ENCODE data around the gene PARS2.
A peak's percentile ranks its signal among the peaks of the same experiment; 100 is the strongest.

PARS2 gene

DNA sequence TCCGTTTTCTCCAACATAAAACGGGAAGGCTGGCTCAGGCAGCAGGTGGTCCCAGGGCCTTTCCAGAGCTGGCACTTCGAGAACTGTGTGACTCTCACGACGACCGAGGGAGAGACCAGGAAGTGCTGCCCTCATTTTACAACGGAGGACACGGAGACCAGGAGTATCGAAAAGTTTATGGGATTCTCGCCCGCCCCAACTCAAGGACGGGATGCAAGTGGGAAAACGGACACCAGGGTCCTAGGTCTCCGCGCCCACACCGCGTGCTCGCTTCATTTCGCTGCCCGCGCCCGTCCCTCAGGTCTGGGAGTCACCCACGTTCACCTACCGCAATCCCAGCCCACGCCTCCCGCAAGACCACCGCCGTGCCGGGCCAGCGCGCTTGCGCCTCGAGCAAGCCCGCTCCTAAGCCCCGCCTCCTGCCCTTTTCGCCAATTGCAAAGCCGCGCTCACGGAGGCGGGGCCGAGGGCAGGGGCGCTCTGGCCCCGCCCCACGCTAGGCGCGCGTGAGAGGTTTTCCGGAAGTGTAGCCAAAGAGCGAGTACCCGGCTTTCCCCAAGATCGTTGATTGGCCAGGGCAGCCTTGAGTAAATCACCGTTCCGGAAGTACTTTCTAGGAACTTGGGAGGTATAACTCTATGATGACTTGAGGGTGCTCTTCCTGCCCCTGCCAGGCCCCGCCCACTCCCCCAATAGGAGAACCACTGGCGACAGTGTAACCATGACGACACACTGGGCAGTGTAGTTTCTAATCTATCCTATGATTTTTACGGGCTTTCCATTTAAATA, at the start of gene PARS2:
TSS of gene PARS2 (minus strand) at position 391 of the 789 bp plus-strand sequence. CDS start 5,362 bp downstream, outside the sequence.
- H3K27ac Mint-ChIP-seq: peak within 1 kb of the TSS; percentile 96 to 99

DNA sequence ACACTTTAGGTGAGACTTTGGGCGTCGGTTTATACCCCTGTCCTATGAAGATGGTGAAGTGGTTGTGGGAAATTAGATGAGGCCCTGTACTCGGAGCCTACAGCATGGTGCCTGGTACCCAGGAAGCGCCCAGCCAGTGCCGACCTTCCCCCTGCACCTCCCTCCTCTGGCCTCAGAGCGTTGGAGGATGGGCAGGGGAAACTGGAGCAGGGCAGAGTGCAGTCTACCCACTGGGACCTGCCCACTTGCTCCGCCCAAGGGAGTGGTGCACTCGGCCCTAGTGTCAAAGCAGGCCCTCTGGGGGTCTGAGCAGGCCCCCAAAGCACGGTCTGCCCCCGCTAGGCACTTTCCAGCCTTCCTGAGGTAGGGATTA, 49.8 kb upstream of the PARS2 start:
- no peak for ATAC-seq

More for the DNA sequence above, at the start of gene PARS2:
- DNase-seq: peak; percentile 94 to 96
- H3K4me3 Mint-ChIP-seq: peak within 1 kb of the TSS; percentile 92 to 93
- no peaks in the 10 kb centered on the region for H3K27me3 Mint-ChIP-seq
- peak; percentile 97 for ATAC-seq
- no peaks in the 10 kb centered on the region for H3K9me3 Mint-ChIP-seq
- peaks cover 36% of the 10 kb centered on the region for H3K4me1 Mint-ChIP-seq

DNA sequence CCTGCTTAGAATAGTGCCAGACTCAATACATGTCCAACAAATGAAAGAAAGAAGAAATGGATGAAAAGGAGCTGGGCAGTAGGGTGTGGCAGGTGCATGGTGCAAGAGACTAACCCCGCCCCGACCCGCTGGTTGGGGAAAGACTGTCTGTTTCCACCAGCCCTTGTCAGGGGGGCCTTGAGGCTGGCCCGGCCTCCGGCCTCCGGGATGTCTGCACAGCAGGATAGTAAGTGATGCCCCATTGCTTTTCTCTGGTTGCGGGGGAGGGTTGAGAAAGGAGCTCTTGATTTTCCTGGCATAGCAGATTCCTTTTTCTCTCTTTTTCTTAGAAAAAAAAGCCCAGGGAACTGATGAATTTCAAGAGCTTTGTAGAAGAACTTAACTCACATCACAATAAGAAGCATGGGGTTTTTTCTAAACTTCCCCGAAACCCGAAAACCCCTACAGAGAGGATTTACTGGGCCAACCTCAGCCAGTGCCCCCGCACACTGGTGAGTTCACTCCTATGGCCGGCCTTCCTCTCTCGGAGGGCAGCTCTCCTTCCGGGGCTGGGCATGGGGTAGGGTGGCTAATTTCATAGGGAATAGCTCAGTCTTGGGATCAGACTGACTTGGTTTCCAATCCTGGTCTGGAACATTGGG, 49.3 kb upstream of the PARS2 start:
- Mint-ChIP-seq H3K27ac (peak overlapping the region in 1 of 2 donors; percentile 31), H3K4me1 (peaks cover 35% of the 10 kb centered on the region), H3K9me3 (no peaks in the 10 kb centered on the region), H3K4me3 (peak overlapping the region; percentile 25 to 46), H3K27me3 (no peaks in the 10 kb centered on the region)
- ATAC-seq (no peak), DNase-seq (no peak)

More for the DNA sequence above, 49.8 kb upstream of the PARS2 start:
- Mint-ChIP-seq H3K4me1 (peaks cover 35% of the 10 kb centered on the region), H3K27me3 (no peaks in the 10 kb centered on the region), H3K4me3 (no peak overlapping the region), H3K9me3 (no peaks in the 10 kb centered on the region), H3K27ac (no peak overlapping the region)
- DNase-seq: no peak

DNA sequence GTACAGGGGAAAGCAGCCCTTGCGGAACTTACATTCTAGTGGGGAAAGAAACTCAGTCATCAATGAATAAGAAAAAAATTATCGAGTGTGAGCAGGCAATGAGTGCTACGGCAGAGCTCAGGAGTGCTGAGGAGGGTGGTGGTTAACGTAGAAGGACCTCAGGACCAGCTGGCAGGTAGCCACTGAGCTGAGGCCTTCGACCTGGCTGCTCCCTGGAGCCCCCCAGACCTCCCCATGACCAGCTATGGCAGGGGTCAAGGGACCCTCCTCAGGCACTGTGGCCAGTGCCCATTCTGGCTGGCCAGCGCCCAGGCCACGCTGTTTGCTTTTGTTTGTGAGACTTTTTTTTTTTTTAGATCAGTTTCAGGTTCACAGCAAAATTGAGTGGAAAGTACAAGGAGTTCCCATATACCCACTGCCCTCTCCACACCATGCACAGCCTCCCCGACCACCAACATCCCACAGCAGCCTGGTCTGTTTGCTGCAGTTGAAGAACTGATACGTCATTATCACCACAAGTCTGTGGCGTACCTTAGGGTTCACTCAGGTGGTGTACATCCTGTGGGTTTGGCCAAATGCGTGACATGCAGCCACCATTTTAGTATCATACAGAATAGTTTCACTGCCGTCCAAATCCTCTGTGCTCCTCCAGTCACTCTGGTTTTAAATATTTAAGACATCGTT, 48.6 kb upstream of the PARS2 start:
- Mint-ChIP-seq H3K4me3 (peak overlapping the region; percentile 25 to 46), H3K27me3 (no peaks in the 10 kb centered on the region), H3K9me3 (no peaks in the 10 kb centered on the region), H3K27ac (no peak overlapping the region), H3K4me1 (peaks cover 30% of the 10 kb centered on the region)
- ATAC-seq (peak; percentile 76), DNase-seq (peak in 1 of 2 donors; percentile 43)

DNA sequence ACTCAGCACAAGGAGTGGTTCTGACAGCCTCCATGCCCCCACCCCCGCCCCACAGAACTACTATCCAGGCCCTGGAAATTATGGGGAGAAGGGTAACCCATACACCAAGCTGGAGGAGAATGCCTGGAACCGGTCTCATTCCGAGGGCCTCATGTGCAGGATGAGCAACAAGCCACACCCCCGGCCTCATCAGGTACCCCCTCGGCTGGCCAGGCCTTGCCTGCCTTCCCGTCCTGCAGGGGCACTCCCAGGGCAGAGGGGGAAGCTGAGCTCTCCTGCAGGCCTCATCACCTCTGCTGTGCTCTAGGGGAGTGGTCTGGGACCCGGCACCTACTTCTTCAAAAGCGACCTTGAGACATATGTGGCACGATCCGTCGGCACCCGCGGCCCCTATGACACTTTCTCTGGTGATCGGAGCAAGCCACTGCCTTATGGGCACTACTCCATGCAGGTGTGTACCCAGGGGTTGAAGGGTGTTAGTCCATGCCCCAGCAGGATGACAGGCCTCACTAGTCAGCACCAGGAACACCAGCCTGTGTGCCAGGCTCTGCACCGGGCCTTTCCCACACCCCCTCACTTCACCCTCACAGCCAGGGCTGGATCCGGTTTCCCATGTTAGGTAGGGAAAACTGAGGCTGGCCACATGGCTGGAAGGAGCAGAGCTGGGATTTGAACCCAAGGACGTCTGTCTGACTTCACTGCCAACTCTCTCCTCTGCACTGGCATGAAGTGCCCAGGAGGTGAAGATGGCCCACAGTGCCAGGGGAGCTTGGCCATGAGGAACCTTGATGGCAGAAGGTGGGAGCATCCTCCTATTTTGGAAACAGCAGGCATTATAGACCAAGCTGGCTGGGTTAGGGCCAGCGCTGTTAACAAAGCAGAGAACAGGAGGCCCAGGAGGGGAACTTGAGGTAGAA, 47.7 kb upstream of the PARS2 start:
- no peak overlapping the region for H3K27ac Mint-ChIP-seq
- DNase-seq (no peak), ATAC-seq (no peak)
- no peaks in the 10 kb centered on the region for H3K27me3 Mint-ChIP-seq
- peaks cover 30% of the 10 kb centered on the region for H3K4me1 Mint-ChIP-seq
- no peaks in the 10 kb centered on the region for H3K9me3 Mint-ChIP-seq
- H3K4me3 Mint-ChIP-seq: no peak overlapping the region

DNA sequence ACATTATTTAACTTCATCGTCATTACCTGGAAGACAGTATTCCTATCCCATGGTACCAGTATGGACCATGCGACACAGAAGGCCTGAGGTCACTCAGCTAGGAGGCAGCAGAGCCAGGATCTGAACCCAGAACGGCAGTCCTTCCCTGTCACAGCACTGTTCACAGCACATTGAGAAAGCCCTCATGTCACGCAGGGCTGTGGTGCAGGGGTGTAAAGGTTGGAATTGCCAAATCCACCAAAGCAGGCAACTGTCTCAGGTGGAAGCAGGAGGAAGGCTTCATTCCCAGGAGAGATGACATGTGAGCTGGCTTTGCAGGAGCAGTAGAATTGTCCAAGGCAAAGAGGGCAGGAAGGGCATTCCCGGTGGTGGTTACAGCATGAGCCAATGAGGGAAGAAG, 46.7 kb upstream of the PARS2 start:
- Mint-ChIP-seq H3K27me3 (no peaks in the 10 kb centered on the region), H3K4me3 (no peak overlapping the region), H3K9me3 (no peaks in the 10 kb centered on the region), H3K4me1 (peaks cover 33% of the 10 kb centered on the region), H3K27ac (no peak overlapping the region)
- DNase-seq (no peak), ATAC-seq (no peak)

DNA sequence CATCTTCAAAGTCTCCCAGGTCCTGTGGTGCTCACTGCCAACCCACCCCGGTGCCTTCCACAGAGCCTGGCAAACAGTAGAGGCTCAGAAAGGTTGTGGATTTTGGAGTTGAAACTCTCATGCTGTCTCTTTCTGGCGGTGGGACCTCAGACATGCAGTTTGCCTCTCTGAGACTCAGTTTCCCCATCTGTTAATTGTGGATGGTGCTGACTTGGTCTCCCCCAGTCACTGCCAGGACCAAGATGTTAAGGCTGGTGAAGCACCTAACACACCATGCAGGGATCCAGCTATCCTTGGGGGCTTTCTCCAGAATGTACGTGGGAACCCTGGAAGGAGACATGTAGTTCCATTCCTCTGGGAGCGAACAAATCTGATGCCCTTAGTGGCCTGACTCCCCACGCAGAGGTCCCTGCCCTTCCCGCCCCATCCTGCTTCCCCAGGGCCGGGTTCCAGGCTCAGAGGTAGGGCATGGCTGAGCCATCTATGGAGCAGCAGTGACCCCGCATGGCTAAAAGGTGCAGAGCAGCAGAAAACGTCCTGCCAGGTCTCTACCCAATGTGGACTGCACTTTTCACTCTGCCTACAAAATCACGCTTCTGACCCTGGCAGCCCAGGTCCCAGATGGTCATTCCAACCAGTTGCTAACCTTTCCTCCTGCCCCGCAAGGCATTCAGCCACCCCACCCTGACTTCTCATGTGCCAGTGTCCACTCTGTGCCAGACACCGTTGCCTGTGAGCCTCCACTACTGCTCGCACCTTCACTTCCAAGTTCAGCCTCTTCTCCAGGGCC, 46.0 kb upstream of the PARS2 start:
- Mint-ChIP-seq H3K4me1 (peaks cover 35% of the 10 kb centered on the region), H3K27ac (no peak overlapping the region), H3K27me3 (no peaks in the 10 kb centered on the region), H3K4me3 (no peak overlapping the region), H3K9me3 (no peaks in the 10 kb centered on the region)
- ATAC-seq: peak; percentile 84
- DNase-seq: peak; percentile 68

DNA sequence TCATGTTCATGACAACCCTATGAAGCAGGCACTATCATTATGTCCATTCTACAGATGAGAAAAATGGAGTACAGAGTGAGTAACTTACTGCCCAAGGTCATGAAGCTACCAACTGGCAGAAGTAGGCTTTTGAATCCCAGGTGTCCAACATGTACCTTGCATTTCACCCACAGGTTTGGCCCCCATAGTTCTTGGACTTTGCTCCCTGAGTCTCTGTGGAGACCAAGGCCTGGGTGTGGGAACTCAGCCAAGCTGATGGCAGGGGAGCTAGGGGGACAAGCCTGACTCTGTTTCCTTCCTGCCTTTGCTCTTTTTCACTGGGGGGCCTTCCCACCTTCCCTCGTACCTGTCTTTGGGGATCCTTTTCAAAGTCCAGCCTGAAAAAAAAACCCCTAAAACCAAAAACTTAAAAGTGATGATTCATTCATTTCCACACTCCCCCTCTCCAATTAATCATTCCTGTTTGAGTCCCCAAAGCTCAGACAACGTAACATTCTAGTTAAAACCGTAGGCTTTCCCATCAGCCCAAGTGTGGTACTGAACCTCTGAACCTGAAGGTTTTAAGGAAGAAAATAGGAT, 45.3 kb upstream of the PARS2 start:
- Mint-ChIP-seq H3K4me1 (peaks cover 42% of the 10 kb centered on the region), H3K27ac (no peak overlapping the region), H3K27me3 (no peaks in the 10 kb centered on the region), H3K4me3 (no peak overlapping the region), H3K9me3 (no peaks in the 10 kb centered on the region)
- ATAC-seq: no peak
- no peak for DNase-seq

DNA sequence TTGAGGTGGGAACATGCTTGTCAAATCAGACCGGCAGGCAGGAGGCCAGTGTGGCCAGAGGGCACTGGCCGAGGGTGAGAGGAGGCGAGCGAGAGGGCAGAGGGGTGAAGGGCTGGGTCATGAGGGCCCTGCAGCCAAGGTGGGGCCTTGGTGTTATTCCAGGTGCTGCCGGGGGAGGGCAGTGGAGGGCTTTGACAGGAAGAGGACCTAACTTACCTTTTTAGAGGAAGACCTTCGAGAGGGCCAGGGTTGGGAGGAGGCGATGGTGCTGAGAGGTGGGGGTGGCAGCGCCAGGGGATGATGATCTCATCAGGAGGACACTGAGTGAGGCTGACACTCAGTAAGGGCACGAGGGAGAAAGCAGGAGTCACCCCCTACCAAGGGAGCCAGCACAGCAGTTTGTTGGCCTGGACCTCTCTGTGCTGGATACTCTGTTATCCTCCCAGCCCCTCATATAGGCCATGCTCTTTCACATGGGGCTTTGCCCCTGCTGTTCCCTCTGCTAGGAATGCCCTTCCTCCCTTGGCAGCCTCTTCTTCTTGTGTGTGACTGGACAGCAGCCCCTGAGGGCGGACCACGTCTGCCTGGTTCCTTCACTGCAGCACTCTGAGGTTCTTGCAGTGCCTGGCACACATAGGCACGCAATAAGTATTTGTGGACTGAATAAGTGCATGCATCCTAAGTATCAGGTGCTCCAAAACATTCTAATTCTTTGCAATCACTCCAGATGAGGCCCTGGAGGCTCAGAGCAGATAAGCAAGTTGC, 44.3 kb upstream of the PARS2 start:
- no peak overlapping the region for H3K4me3 Mint-ChIP-seq
- no peak for ATAC-seq
- H3K4me1 Mint-ChIP-seq: peaks cover 52% of the 10 kb centered on the region
- H3K27ac Mint-ChIP-seq: no peak overlapping the region
- H3K27me3 Mint-ChIP-seq: no peaks in the 10 kb centered on the region
- no peaks in the 10 kb centered on the region for H3K9me3 Mint-ChIP-seq
- no peak for DNase-seq

DNA sequence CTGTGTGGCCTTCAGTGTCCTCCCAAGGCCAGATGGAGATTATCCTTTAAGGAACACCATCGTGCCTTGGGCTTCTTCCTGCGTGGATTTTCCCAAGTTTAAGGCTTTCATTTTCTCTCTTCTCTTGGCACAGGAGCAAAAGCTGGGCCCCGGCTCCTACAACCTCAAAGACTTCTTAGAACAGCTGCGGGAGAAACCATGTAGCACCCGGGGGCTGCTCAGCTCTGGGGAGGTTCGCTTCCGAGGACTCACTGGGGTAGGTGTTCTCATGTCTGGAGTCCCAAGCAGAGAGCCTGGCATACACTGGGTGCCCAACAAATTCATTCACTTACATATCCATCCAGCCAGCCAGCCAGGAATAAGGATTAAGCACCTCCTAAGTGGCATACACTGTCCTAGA, 43.4 kb upstream of the PARS2 start:
- H3K27ac Mint-ChIP-seq: peak overlapping the region in 1 of 2 donors; percentile 31
- H3K4me1 Mint-ChIP-seq: peaks cover 44% of the 10 kb centered on the region
- DNase-seq (no peak), ATAC-seq (no peak)
- no peaks in the 10 kb centered on the region for H3K27me3 Mint-ChIP-seq
- no peak overlapping the region for H3K4me3 Mint-ChIP-seq
- H3K9me3 Mint-ChIP-seq: no peaks in the 10 kb centered on the region

DNA sequence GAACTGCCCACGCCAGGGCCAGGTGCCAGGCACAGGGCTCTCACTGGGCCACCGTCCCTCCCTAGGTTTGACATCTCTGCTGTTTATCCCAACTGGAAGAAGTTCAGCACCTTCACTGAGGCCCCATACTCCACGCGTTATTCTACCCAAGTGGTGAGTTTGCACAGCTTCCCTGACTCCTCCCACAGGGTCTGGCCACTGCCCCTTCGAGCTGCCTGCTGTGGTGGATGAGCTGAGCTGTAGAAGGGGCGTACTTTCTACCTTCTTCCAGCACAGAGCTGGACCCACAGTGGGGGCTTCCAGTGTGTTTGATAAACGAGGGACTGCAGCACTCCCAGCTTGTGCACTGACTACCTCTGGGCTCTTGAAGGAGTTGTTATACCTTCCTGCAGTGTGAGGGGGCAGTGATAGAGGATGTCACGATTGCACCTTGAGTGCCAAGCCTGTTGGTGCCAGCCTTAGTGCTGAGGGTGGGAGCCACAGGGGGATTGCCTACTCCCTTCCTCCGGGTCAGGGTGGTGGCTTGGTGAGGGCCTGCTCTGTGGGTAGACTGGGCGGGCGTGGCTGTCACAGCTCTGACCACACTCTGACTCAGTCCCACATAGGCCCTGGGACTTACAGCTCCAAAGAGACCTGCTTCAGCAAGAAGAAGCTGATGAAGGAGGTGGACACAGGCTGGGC, 42.7 kb upstream of the PARS2 start:
- ATAC-seq: peak; percentile 51
- H3K27ac Mint-ChIP-seq: no peak overlapping the region

DNA sequence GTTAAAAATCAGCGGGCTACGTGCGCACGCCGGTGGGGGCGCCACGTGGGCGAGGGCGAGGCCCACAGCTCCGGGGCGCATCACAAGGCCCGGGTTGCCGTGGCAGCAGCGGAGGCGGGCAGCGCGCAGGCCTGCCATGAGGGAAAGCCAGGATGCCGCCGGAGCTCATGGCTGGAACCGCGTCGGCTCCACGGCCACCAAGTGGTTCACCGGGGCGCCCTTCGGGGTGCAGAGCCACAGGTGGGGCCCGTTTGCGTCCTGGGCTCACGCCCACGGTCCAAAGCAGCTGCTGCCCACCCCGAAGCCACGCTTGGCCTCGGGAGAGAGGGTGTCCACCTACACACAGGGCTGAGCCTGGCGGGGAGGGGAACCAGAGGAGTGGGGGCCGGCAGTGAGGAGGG, 41.7 kb upstream of the PARS2 start:
- no peaks in the 10 kb centered on the region for H3K27me3 Mint-ChIP-seq
- no peaks in the 10 kb centered on the region for H3K9me3 Mint-ChIP-seq
- H3K27ac Mint-ChIP-seq: no peak overlapping the region
- ATAC-seq: no peak
- H3K4me3 Mint-ChIP-seq: no peak overlapping the region
- no peak for DNase-seq
- peaks cover 47% of the 10 kb centered on the region for H3K4me1 Mint-ChIP-seq

More for the DNA sequence above, 42.7 kb upstream of the PARS2 start:
- Mint-ChIP-seq H3K9me3 (no peaks in the 10 kb centered on the region), H3K27me3 (no peaks in the 10 kb centered on the region), H3K4me1 (peaks cover 40% of the 10 kb centered on the region), H3K4me3 (no peak overlapping the region)
- peak in 1 of 2 donors; percentile 23 for DNase-seq

DNA sequence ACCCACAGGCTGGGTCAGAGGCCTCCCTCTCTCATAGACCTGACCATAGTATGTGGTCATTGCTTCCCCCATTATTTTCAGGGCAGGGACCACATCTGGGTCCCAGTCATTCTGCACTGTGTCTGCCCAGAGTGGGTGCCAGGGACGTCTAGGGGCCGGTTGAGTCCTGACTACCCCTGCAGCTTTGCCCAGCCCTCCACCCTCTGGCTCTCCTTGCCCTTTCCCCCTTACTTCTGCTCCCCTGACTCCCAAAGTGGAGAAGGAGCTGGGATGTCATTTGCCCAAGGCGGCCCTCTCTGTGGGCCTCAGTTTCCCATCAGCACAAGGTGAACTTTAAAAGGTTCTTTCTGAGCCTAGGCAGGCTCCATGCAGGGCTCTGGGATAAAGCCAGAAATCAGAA, 41.1 kb upstream of the PARS2 start:
- Mint-ChIP-seq H3K27ac (no peak overlapping the region), H3K4me1 (peaks cover 43% of the 10 kb centered on the region), H3K4me3 (no peak overlapping the region), H3K27me3 (no peaks in the 10 kb centered on the region), H3K9me3 (no peaks in the 10 kb centered on the region)
- DNase-seq (no peak), ATAC-seq (no peak)
